Gastrocnemius medialis (tissue), 4 donors: Measurements from ENCODE around the gene IQCK. TPM values are rescaled to one million over a fixed set of nuclear protein-coding genes. Genes with fewer than 3 reads are reported as not detected.
A peak's percentile ranks its signal among the peaks of the same experiment; 100 is the strongest.

Source experiments
- ATAC-seq, 2 donors: fragments of 150-250 bp; one replicate each; pipeline ENCODE4 v1.9.1; 2016
- DNase-seq, 2 donors: peaks; one replicate each; pipeline ENCODE4 v3.0.0-alpha.2; 2019
- H3K27ac ChIP-seq, 4 donors: fragments of 200-600 bp; sonication (generic); 1 replicate in 1 of 4; 2 replicates in 3 of 4; pipeline ENCODE4 v1.5.1; 2016 to 2018; ENCODE audit warnings: mild to moderate bottlenecking in 2 of 4, moderate library complexity in 1 of 4
- H3K27me3 ChIP-seq, 3 donors: fragments of 200-600 bp; sonication (generic) in 2 of 3; 1 replicate in 1 of 3; 2 replicates in 2 of 3; pipeline versions ENCODE4 v1.5.1 to v1.6.0; 2016 to 2019; ENCODE audit warnings: mild to moderate bottlenecking in 1 of 3, moderate library complexity in 1 of 3
- H3K36me3 ChIP-seq, 2 donors: fragments of 200-600 bp; sonication (generic) in 1 of 2; one replicate each; pipeline ENCODE4 v1.5.1; 2017 to 2018
- H3K4me1 ChIP-seq, 2 donors: fragments of 200-600 bp; sonication (generic) in 1 of 2; one replicate each; pipeline ENCODE4 v1.5.1; 2016 to 2017; ENCODE audit warnings: mild to moderate bottlenecking in 2 of 2
- H3K4me3 ChIP-seq, 4 donors: fragments of 200-600 bp; sonication (generic) in 3 of 4; 1 replicate in 1 of 4; 2 replicates in 3 of 4; pipeline ENCODE4 v1.5.1; 2016 to 2019; ENCODE audit warnings: mild to moderate bottlenecking in 2 of 4
- H3K9me3 ChIP-seq, 3 donors: fragments of 200-600 bp; sonication (generic) in 2 of 3; 1 replicate in 1 of 3; 2 replicates in 2 of 3; pipeline ENCODE4 v1.5.1; 2016 to 2019
- CTCF ChIP-seq, 5 experiments: fragments of 450-650 bp in 3 of 5; fragments of 200-600 bp in 2 of 5; sonication (generic) in 2 of 5; IDR thresholded peaks in 4 of 5; conservative IDR thresholded peaks in 1 of 5; 1 replicate in 4 of 5; 2 replicates in 1 of 5; pipeline ENCODE4 v1.5.1; 2016 to 2019; ENCODE audit warnings: antibody characterized with exemption in 5 of 5, mild to moderate bottlenecking in 3 of 5, moderate library complexity in 3 of 5
- POLR2A ChIP-seq, 2 donors: fragments of 450-650 bp; IDR thresholded peaks; one replicate each; pipeline ENCODE4 v1.6.1; 2017; ENCODE audit warnings: antibody characterized with exemption in 2 of 2, mild to moderate bottlenecking in 2 of 2, moderate library complexity in 2 of 2
- in situ Hi-C, 4 donors: fragments of 200-750 bp; cut with MboI; loops; one replicate each; pipeline versions ENCODE4 v1.15.0 to v1.8.0; 2017; ENCODE audit warnings: low sequenced_read_pairs in 4 of 4
- intact Hi-C: fragments of 100-400 bp; cut with DNase I; formaldehyde crosslinking; loops from one replicate; pipeline ENCODE4 v1.15.1; 2023; ENCODE audit warnings: low total_unique reads
- total RNA-seq, 4 donors: library from RNA; depleted of rRNA; stranded (reverse); fragments of >200 nt; gene quantifications; one replicate each; pipeline versions ENCODE4 v1.1.0 to v1.2.3, GENCODE V29; 2016

IQCK gene
- total RNA-seq, 4 donors from 2014 or later: 8.3 to 17.3 (median 9.4) TPM

- Histone ChIP-seq H3K4me3 (no peak overlapping the region), H3K4me1 (peaks cover 9 to 13% of the 10 kb centered on the region in 2 donors), H3K36me3 (peaks cover 0 to 16% of the 10 kb centered on the region in 2 donors), H3K27me3 (no peaks in the 10 kb centered on the region), H3K27ac (peak overlapping the region in 3 of 4 donors; percentile 33 to 56 (median 56)), H3K9me3 (no peaks in the 10 kb centered on the region)
- TF ChIP-seq POLR2A (IDR thresholded peaks at IDR 0.05) (no peak), CTCF (IDR thresholded peaks at IDR 0.05 in 4 of 5, conservative IDR thresholded peaks at IDR 0.05 in 1 of 5) (no peak)
- DNase-seq (no peak), ATAC-seq (no peak)
- in situ Hi-C loops (no loop called here), intact Hi-C loops (no loop called here)
Measured at GRCh38 chr16:19711643-19712042, 6.4 kb upstream of the IQCK start.

- ATAC-seq (no peak), DNase-seq (no peak)
- H3K9me3 ChIP-seq: no peaks in the 10 kb centered on the region
- no peak overlapping the region for H3K27ac ChIP-seq
- peaks cover 18% of the 10 kb centered on the region in 2 donors for H3K4me1 ChIP-seq
- TF ChIP-seq POLR2A (IDR thresholded peaks at IDR 0.05): no peak
- no peak for TF ChIP-seq CTCF (IDR thresholded peaks at IDR 0.05 in 4 of 5, conservative IDR thresholded peaks at IDR 0.05 in 1 of 5)
- in situ Hi-C loops: no loop called here
- intact Hi-C loops: no loop called here
- no peaks in the 10 kb centered on the region for H3K27me3 ChIP-seq
- no peak overlapping the region for H3K4me3 ChIP-seq
- peaks cover 0 to 16% of the 10 kb centered on the region in 2 donors for H3K36me3 ChIP-seq
Measured at GRCh38 chr16:19712418-19713058, 5.5 kb upstream of the IQCK start.

GRCh38 chr16:19713697-19714096, 4.4 kb upstream of the IQCK start:
- in situ Hi-C loops: no loop called here
- no peaks in the 10 kb centered on the region for H3K9me3 ChIP-seq
- H3K4me1 ChIP-seq: peaks cover 17 to 20% of the 10 kb centered on the region in 2 donors
- H3K4me3 ChIP-seq: no peak overlapping the region
- DNase-seq (no peak), ATAC-seq (no peak)
- intact Hi-C loops: no loop called here
- peaks cover 0 to 16% of the 10 kb centered on the region in 2 donors for H3K36me3 ChIP-seq
- no peaks in the 10 kb centered on the region for H3K27me3 ChIP-seq
- H3K27ac ChIP-seq: no peak overlapping the region
- no peak for TF ChIP-seq POLR2A (IDR thresholded peaks at IDR 0.05)
- TF ChIP-seq CTCF (IDR thresholded peaks at IDR 0.05 in 4 of 5, conservative IDR thresholded peaks at IDR 0.05 in 1 of 5): no peak

DNA sequence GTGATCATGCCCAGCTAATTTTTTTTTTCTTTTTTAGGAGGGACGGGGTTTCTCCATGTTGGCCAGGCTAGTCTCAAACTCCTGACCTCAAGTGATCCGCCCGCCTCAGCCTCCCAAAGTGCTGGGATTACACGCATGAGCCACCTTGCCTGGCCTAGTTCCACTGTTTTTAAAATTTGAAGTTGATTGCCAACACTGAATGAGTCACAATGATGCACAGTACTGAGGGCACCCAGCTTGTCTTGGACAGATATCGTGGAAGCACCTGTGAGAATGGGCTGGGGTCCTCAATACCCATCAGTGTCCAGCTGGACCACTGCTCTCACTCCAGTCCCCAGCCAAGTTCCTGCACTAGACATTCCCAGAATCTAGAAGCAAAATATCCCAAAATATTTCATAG, 2.5 kb upstream of the IQCK start:
- H3K4me1 ChIP-seq: peaks cover 26 to 27% of the 10 kb centered on the region in 2 donors
- no peak for DNase-seq

More for the DNA sequence above, 2.5 kb upstream of the IQCK start:
- TF ChIP-seq CTCF (IDR thresholded peaks at IDR 0.05 in 4 of 5, conservative IDR thresholded peaks at IDR 0.05 in 1 of 5): no peak
- TF ChIP-seq POLR2A (IDR thresholded peaks at IDR 0.05): no peak
- Histone ChIP-seq H3K9me3 (no peaks in the 10 kb centered on the region), H3K27me3 (no peaks in the 10 kb centered on the region), H3K36me3 (peaks cover 0 to 16% of the 10 kb centered on the region in 2 donors), H3K4me3 (no peak overlapping the region), H3K27ac (no peak overlapping the region)
- in situ Hi-C loops: no loop called here
- no peak for ATAC-seq
- intact Hi-C loops: loop anchor here (5.0 kb wide), 1 partner anchor 193 kb away; the partner anchor contains the start of genes CCP110 and GDE1
